ENCODE results near the gene GNA12. TPM values are rescaled to one million over a fixed set of nuclear protein-coding genes. Genes with fewer than 3 reads are reported as not detected.

GNA12 gene
- total and polyA plus RNA-seq, 10 of the 15 experiments (the other 5 are each of a cell fraction or from before 2014, with no cell fraction given): 1.9 to 51.8 (median 12.6) TPM

GRCh38 chr7:2773608-2774007 lies 70.5 kb downstream of the GNA12 start (continued):
- TF ChIP-seq JUND (IDR thresholded peaks at IDR 0.05; ENCODE audit: low read depth, low read length): no peak
- no peak for TF ChIP-seq SP1 (IDR thresholded peaks at IDR 0.05; ENCODE audit: low read depth, low read length)

GRCh38 chr7:2771274-2771731 lies 72.8 kb downstream of the GNA12 start:
- no peak for DNase-seq (ENCODE audit: low read depth, low spot score)
- no TSS peak for BruUV-seq (replicated peaks)
- ChIA-PET RAD21 (ENCODE audit: unreplicated experiment) (interaction anchor here (1.1 kb wide), 1 partner anchor 54 kb away, joined by 5 read pairs; no protein-coding TSS in a partner anchor), SMC1A (ENCODE audit: uncharacterized antibody, unreplicated experiment) (interaction anchor here (2.4 to 2.9 kb wide), 2 partner anchors 11 to 13 kb away, joined by 11 to 16 read pairs; no protein-coding TSS in a partner anchor), POLR2A (interaction anchor here (1.1 to 3.0 kb wide), 2 partner anchors 8 to 14 kb away, joined by 4 to 17 read pairs; no protein-coding TSS in a partner anchor), CTCF (interaction anchor here (1.3 to 3.7 kb wide), 3 partner anchors 11 to 46 kb away, joined by 3 to 12 read pairs (median 5); no protein-coding TSS in a partner anchor)
- TF ChIP-seq PAX8 (IDR thresholded peaks at IDR 0.05) (no peak), ATF2 (IDR thresholded peaks at IDR 0.05; ENCODE audit: low read length) (no peak), GATAD2B (conservative IDR thresholded peaks at IDR 0.05; ENCODE audit: low read depth) (no peak), EGR1 (IDR thresholded peaks at IDR 0.05; ENCODE audit: borderline replicate concordance in 1 of 2, low read depth in 2 of 2, low read length in 2 of 2) (no peak), NR2F1 (conservative IDR thresholded peaks at IDR 0.05) (no peak), TARDBP (IDR thresholded peaks at IDR 0.05; ENCODE audit: borderline replicate concordance) (no peak), POLR2AphosphoS5 (IDR thresholded peaks at IDR 0.05; ENCODE audit: low read length) (no peak), MXI1 (IDR thresholded peaks at IDR 0.05; ENCODE audit: low read depth, low read length) (no peak), SUPT20H (IDR thresholded peaks at IDR 0.05; ENCODE audit: borderline replicate concordance, control insufficient read depth, low read depth, low read length) (no peak), MAX (IDR thresholded peaks at IDR 0.05; ENCODE audit: low read depth, low read length) (no peak), CREM (IDR thresholded peaks at IDR 0.05; ENCODE audit: low read depth) (no peak)
- TF ChIP-seq, protein P1, sequence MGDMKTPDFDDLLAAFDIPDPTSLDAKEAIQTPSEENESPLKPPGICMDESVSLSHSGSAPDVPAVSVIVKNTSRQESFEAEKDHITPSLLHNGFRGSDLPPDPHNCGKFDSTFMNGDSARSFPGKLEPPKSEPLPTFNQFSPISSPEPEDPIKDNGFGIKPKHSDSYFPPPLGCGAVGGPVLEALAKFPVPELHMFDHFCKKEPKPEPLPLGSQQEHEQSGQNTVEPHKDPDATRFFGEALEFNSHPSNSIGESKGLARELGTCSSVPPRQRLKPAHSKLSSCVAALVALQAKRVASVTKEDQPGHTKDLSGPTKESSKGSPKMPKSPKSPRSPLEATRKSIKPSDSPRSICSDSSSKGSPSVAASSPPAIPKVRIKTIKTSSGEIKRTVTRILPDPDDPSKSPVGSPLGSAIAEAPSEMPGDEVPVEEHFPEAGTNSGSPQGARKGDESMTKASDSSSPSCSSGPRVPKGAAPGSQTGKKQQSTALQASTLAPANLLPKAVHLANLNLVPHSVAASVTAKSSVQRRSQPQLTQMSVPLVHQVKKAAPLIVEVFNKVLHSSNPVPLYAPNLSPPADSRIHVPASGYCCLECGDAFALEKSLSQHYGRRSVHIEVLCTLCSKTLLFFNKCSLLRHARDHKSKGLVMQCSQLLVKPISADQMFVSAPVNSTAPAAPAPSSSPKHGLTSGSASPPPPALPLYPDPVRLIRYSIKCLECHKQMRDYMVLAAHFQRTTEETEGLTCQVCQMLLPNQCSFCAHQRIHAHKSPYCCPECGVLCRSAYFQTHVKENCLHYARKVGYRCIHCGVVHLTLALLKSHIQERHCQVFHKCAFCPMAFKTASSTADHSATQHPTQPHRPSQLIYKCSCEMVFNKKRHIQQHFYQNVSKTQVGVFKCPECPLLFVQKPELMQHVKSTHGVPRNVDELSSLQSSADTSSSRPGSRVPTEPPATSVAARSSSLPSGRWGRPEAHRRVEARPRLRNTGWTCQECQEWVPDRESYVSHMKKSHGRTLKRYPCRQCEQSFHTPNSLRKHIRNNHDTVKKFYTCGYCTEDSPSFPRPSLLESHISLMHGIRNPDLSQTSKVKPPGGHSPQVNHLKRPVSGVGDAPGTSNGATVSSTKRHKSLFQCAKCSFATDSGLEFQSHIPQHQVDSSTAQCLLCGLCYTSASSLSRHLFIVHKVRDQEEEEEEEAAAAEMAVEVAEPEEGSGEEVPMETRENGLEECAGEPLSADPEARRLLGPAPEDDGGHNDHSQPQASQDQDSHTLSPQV (IDR thresholded peaks at IDR 0.05): no peak
- TF ChIP-seq, protein P2, sequence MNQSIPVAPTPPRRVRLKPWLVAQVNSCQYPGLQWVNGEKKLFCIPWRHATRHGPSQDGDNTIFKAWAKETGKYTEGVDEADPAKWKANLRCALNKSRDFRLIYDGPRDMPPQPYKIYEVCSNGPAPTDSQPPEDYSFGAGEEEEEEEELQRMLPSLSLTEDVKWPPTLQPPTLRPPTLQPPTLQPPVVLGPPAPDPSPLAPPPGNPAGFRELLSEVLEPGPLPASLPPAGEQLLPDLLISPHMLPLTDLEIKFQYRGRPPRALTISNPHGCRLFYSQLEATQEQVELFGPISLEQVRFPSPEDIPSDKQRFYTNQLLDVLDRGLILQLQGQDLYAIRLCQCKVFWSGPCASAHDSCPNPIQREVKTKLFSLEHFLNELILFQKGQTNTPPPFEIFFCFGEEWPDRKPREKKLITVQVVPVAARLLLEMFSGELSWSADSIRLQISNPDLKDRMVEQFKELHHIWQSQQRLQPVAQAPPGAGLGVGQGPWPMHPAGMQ (IDR thresholded peaks at IDR 0.05; ENCODE audit: borderline replicate concordance): no peak
- in situ Hi-C loops (cut with MboI): no loop called here
- H3K27me3 ChIP-seq (replicated peaks in 1 of 2; ENCODE audit: control insufficient read depth in 2 of 2, insufficient read depth in 2 of 2, low read length in 1 of 2): no peaks in the 10 kb centered on the region
- no peaks in the 10 kb centered on the region for H3K79me2 ChIP-seq (ENCODE audit: control insufficient read depth, insufficient read depth, low read length)
- no peak overlapping the region for H3K27ac ChIP-seq (ENCODE audit: control insufficient read depth, insufficient read depth)
- no peak for ATAC-seq
- no peaks in the 10 kb centered on the region for H4K20me1 ChIP-seq (ENCODE audit: control insufficient read depth, insufficient read depth)
- intact Hi-C loops (cut with micrococcal nuclease; ENCODE audit: unreplicated experiment): no loop called here
- no peak for FAIRE-seq
- no peaks in the 10 kb centered on the region; the same call in 2 of the 3 replicates for H3K9me3 ChIP-seq (replicated peaks; ENCODE audit: control insufficient read depth, insufficient read depth, low read length)
- no peak overlapping the region for H3K9ac ChIP-seq (ENCODE audit: control insufficient read depth, insufficient read depth, low read length)
- no peak overlapping the region for H2AFZ ChIP-seq (ENCODE audit: control insufficient read depth, low read depth, low read length)
- 92% methylated on average over 6 of the region's 6 CpGs for WGBS (ENCODE audit: insufficient coverage, insufficient replicate concordance, low lambda C conversion rate, missing lambda C conversion rate)
- no peak overlapping the region for H3K4me3 ChIP-seq
- peaks cover 0 to 1% of the 10 kb centered on the region in 2 experiments; a peak in 1 of 4 replicates for H3K36me3 ChIP-seq (ENCODE audit: control insufficient read depth in 2 of 2, insufficient read depth in 2 of 2, low read length in 1 of 2)
- H3K4me2 ChIP-seq (ENCODE audit: control insufficient read depth, insufficient read depth): no peak overlapping the region
- H3K4me1 ChIP-seq (ENCODE audit: control insufficient read depth, insufficient read depth, low read length): peaks cover 10% of the 10 kb centered on the region
